Right hindlimb (tissue), 1 donor: Measurements from ENCODE around the gene HLCS.
A peak's percentile ranks its signal among the peaks of the same experiment; 100 is the strongest.

Source experiments
- DNase-seq: peaks from one replicate; pipeline ENCODE4 v3.0.0-alpha.2; 2018

The HLCS gene

GRCh38 chr21:36766511-36766910 lies 200.0 kb downstream of the HLCS start:
- DNase-seq = no peak

- no peak for DNase-seq
Measured at GRCh38 chr21:36765229-36765628, 201.2 kb downstream of the HLCS start.

GRCh38 chr21:36763305-36763704 lies 203.2 kb downstream of the HLCS start:
- DNase-seq = no peak

- no peak for DNase-seq
Measured at GRCh38 chr21:36762642-36763041, 203.8 kb downstream of the HLCS start.

- DNase-seq = no peak
Measured at GRCh38 chr21:36761685-36762084, 204.8 kb downstream of the HLCS start.

GRCh38 chr21:36759348-36760083 lies 207.0 kb downstream of the HLCS start:
- DNase-seq = no peak

GRCh38 chr21:36757196-36757595 lies 209.3 kb downstream of the HLCS start:
- no peak for DNase-seq

- DNase-seq = no peak
Measured at GRCh38 chr21:36756527-36756926, 209.9 kb downstream of the HLCS start.

- DNase-seq = no peak
Measured at GRCh38 chr21:36754241-36754898, 212.1 kb downstream of the HLCS start.

GRCh38 chr21:36753556-36753955 lies 212.9 kb downstream of the HLCS start:
- no peak for DNase-seq

- DNase-seq = peak; percentile 41
Measured at GRCh38 chr21:36751383-36751782, 215.1 kb downstream of the HLCS start.

GRCh38 chr21:36750576-36750959 lies 215.9 kb downstream of the HLCS start:
- no peak for DNase-seq

- peak; percentile 79 for DNase-seq
Measured at GRCh38 chr21:36749935-36750575, 216.4 kb downstream of the HLCS start.

GRCh38 chr21:36747815-36748383 lies 218.6 kb downstream of the HLCS start:
- peak; percentile 63 for DNase-seq

- peak; percentile 35 for DNase-seq
Measured at GRCh38 chr21:36747041-36747814, 219.2 kb downstream of the HLCS start.

- DNase-seq = no peak
Measured at GRCh38 chr21:36745459-36745858, 221.0 kb downstream of the HLCS start.

GRCh38 chr21:36744560-36745231 lies 221.8 kb downstream of the HLCS start:
- DNase-seq = peak; percentile 60

GRCh38 chr21:36744190-36744559 lies 222.3 kb downstream of the HLCS start:
- no peak for DNase-seq

GRCh38 chr21:36743446-36743845 lies 223.0 kb downstream of the HLCS start:
- DNase-seq = no peak

GRCh38 chr21:36743008-36743407 lies 223.5 kb downstream of the HLCS start:
- DNase-seq = no peak

GRCh38 chr21:36741506-36741905 lies 225.0 kb downstream of the HLCS start:
- DNase-seq = no peak

- DNase-seq = no peak
Measured at GRCh38 chr21:36738489-36739126, 227.9 kb downstream of the HLCS start.
